Gastrocnemius medialis (tissue), 4 donors: Measurements from ENCODE around the gene MANEA. TPM values are rescaled to one million over a fixed set of nuclear protein-coding genes. Genes with fewer than 3 reads are reported as not detected.

Experiments used
- ATAC-seq, 2 donors: fragments of 150-250 bp; one replicate each; pipeline ENCODE4 v1.9.1; 2016
- DNase-seq, 2 donors: peaks; one replicate each; pipeline ENCODE4 v3.0.0-alpha.2; 2019
- H3K27ac ChIP-seq, 4 donors: fragments of 200-600 bp; sonication (generic); 1 replicate in 1 of 4; 2 replicates in 3 of 4; pipeline ENCODE4 v1.5.1; 2016 to 2018; ENCODE audit warnings: mild to moderate bottlenecking in 2 of 4, moderate library complexity in 1 of 4
- H3K27me3 ChIP-seq, 3 donors: fragments of 200-600 bp; sonication (generic) in 2 of 3; 1 replicate in 1 of 3; 2 replicates in 2 of 3; pipeline versions ENCODE4 v1.5.1 to v1.6.0; 2016 to 2019; ENCODE audit warnings: mild to moderate bottlenecking in 1 of 3, moderate library complexity in 1 of 3
- H3K36me3 ChIP-seq, 2 donors: fragments of 200-600 bp; sonication (generic) in 1 of 2; one replicate each; pipeline ENCODE4 v1.5.1; 2017 to 2018
- H3K4me1 ChIP-seq, 2 donors: fragments of 200-600 bp; sonication (generic) in 1 of 2; one replicate each; pipeline ENCODE4 v1.5.1; 2016 to 2017; ENCODE audit warnings: mild to moderate bottlenecking in 2 of 2
- H3K4me3 ChIP-seq, 4 donors: fragments of 200-600 bp; sonication (generic) in 3 of 4; 1 replicate in 1 of 4; 2 replicates in 3 of 4; pipeline ENCODE4 v1.5.1; 2016 to 2019; ENCODE audit warnings: mild to moderate bottlenecking in 2 of 4
- H3K9me3 ChIP-seq, 3 donors: fragments of 200-600 bp; sonication (generic) in 2 of 3; 1 replicate in 1 of 3; 2 replicates in 2 of 3; pipeline ENCODE4 v1.5.1; 2016 to 2019
- POLR2A ChIP-seq, 2 donors: fragments of 450-650 bp; IDR thresholded peaks; one replicate each; pipeline ENCODE4 v1.6.1; 2017; ENCODE audit warnings: antibody characterized with exemption in 2 of 2, mild to moderate bottlenecking in 2 of 2, moderate library complexity in 2 of 2
- in situ Hi-C, 4 donors: fragments of 200-750 bp; cut with MboI; loops; one replicate each; pipeline versions ENCODE4 v1.15.0 to v1.8.0; 2017; ENCODE audit warnings: low sequenced_read_pairs in 4 of 4
- intact Hi-C: fragments of 100-400 bp; cut with DNase I; formaldehyde crosslinking; loops from one replicate; pipeline ENCODE4 v1.15.1; 2023; ENCODE audit warnings: low total_unique reads
- total RNA-seq, 4 donors: library from RNA; depleted of rRNA; stranded (reverse); fragments of >200 nt; gene quantifications; one replicate each; pipeline versions ENCODE4 v1.1.0 to v1.2.3, GENCODE V29; 2016
- TF ChIP-seq, protein P1 (sequence below), 5 experiments: fragments of 450-650 bp in 3 of 5; fragments of 200-600 bp in 2 of 5; sonication (generic) in 2 of 5; IDR thresholded peaks in 4 of 5; conservative IDR thresholded peaks in 1 of 5; 1 replicate in 4 of 5; 2 replicates in 1 of 5; pipeline ENCODE4 v1.5.1; 2016 to 2019; ENCODE audit warnings: antibody characterized with exemption in 5 of 5, mild to moderate bottlenecking in 3 of 5, moderate library complexity in 3 of 5

The MANEA gene
- total RNA-seq, 4 donors from 2014 or later: 1.7 to 4.5 (median 2.8) TPM

DNA sequence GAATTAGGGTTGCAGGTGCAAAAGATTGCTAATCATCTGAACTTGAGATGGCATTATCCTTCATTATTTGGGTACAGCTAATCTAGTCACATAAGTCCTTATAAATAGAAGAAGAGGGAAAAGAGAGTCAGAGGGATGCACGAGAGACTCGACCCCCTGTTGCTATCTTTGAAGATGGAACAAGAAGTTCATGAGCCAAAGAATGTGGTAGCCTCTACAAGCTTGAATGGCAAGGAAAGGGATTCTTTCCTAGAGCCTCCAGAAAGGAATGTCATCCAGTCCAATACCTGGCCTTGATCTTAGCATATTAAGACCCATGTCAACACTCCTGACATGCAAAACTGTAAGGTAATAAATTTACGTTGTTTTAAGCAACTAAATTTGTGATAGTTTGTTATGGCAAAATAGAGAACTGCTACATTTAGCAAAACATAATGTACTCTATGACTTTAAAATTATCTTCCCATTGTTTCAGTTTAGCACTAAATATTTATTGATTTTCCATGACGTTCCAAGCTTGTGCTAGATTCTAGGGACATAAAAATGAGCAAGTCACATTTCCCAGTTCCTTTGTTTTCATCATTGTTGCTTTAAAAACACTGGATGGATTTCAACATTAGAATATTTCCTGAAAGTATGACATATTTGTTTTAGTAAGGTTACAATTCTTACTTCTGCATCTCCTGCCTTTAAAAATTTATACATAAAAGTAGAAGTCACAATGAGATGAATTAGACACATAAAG, 12.7 kb downstream of the MANEA start:
- DNase-seq (no peak), ATAC-seq (no peak)
- no peak overlapping the region for H3K4me3 ChIP-seq
- no peaks in the 10 kb centered on the region for H3K27me3 ChIP-seq
- H3K36me3 ChIP-seq: no peaks in the 10 kb centered on the region
- in situ Hi-C loops (no loop called here), intact Hi-C loops (no loop called here)
- H3K4me1 ChIP-seq: no peaks in the 10 kb centered on the region
- no peaks in the 10 kb centered on the region for H3K9me3 ChIP-seq
- no peak overlapping the region for H3K27ac ChIP-seq
- TF ChIP-seq, protein P1, sequence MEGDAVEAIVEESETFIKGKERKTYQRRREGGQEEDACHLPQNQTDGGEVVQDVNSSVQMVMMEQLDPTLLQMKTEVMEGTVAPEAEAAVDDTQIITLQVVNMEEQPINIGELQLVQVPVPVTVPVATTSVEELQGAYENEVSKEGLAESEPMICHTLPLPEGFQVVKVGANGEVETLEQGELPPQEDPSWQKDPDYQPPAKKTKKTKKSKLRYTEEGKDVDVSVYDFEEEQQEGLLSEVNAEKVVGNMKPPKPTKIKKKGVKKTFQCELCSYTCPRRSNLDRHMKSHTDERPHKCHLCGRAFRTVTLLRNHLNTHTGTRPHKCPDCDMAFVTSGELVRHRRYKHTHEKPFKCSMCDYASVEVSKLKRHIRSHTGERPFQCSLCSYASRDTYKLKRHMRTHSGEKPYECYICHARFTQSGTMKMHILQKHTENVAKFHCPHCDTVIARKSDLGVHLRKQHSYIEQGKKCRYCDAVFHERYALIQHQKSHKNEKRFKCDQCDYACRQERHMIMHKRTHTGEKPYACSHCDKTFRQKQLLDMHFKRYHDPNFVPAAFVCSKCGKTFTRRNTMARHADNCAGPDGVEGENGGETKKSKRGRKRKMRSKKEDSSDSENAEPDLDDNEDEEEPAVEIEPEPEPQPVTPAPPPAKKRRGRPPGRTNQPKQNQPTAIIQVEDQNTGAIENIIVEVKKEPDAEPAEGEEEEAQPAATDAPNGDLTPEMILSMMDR (IDR thresholded peaks at IDR 0.05 in 4 of 5, conservative IDR thresholded peaks at IDR 0.05 in 1 of 5): no peak
- no peak for TF ChIP-seq POLR2A (IDR thresholded peaks at IDR 0.05)

DNA sequence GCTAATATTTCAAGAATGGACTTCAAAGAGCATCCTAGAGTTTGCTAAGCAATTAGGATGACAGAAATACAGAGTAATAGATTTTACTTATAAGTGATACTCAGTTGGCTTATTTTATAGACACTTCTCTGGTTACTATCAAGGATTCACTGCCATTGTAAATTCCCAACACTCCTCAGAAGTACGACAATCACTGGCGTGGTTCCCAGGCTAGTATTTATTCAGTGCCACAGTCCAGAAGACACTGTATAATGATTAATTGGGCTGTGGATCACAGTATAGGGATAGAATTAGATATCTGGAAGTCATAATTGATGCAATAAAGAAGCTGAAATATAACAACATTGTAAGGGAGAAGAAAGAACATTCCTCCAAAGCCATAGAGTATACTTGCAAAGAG, 15.7 kb downstream of the MANEA start:
- H3K4me1 ChIP-seq: no peaks in the 10 kb centered on the region
- intact Hi-C loops: no loop called here
- no peak overlapping the region for H3K4me3 ChIP-seq
- H3K9me3 ChIP-seq: no peaks in the 10 kb centered on the region
- TF ChIP-seq POLR2A (IDR thresholded peaks at IDR 0.05): no peak
- TF ChIP-seq, protein P1 (IDR thresholded peaks at IDR 0.05 in 4 of 5, conservative IDR thresholded peaks at IDR 0.05 in 1 of 5): no peak
- no peaks in the 10 kb centered on the region for H3K36me3 ChIP-seq
- H3K27ac ChIP-seq: no peak overlapping the region
- DNase-seq (no peak), ATAC-seq (no peak)
- in situ Hi-C loops: no loop called here
- H3K27me3 ChIP-seq: no peaks in the 10 kb centered on the region

DNA sequence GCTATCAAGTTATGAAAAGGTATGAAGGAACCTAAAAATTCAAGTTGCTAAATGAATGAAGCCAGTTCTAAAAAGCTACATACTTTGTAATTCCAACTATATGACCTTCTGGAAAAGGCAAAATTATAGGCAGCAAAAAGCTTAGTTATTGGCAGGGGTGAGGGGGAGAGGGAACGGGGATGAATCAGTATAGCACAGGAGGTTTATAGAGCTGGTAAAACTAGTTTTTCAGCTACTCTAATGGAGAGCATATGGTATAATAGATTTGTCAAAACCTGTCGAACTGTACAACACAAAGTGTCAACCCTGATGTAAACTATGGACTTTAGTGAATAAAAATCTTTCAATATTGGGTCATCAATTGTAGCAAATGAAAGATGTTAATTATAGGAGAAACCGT, 18.7 kb downstream of the MANEA start:
- H3K4me3 ChIP-seq: no peak overlapping the region
- intact Hi-C loops (no loop called here), in situ Hi-C loops (no loop called here)
- ATAC-seq (no peak), DNase-seq (no peak)
- H3K36me3 ChIP-seq: no peaks in the 10 kb centered on the region
- TF ChIP-seq, protein P1 (IDR thresholded peaks at IDR 0.05 in 4 of 5, conservative IDR thresholded peaks at IDR 0.05 in 1 of 5): no peak
- no peak for TF ChIP-seq POLR2A (IDR thresholded peaks at IDR 0.05)
- H3K27me3 ChIP-seq: no peaks in the 10 kb centered on the region
- H3K27ac ChIP-seq: no peak overlapping the region
- no peaks in the 10 kb centered on the region for H3K4me1 ChIP-seq
- no peaks in the 10 kb centered on the region for H3K9me3 ChIP-seq

DNA sequence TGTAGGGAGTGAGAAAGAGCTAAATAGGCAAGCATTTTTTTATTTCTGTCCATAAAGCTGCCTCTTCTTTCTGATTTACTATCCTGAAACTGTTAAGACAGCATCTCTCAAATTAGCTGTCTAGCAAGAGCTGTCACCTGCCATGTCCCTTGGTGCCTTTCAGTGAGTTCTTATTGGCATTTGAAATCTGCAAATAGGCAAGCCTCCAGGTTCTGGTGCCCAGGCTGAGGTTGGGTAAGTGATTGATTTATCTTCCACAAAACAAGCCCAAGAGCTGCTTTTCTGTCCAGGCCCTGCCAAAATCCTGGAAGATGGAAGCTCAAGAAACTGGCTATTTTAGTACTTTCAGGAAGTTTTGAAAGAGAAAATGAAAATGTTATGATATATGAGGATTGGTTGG, 22.4 kb downstream of the MANEA start:
- TF ChIP-seq, protein P1 (IDR thresholded peaks at IDR 0.05 in 4 of 5, conservative IDR thresholded peaks at IDR 0.05 in 1 of 5): no peak
- TF ChIP-seq POLR2A (IDR thresholded peaks at IDR 0.05): no peak

DNA sequence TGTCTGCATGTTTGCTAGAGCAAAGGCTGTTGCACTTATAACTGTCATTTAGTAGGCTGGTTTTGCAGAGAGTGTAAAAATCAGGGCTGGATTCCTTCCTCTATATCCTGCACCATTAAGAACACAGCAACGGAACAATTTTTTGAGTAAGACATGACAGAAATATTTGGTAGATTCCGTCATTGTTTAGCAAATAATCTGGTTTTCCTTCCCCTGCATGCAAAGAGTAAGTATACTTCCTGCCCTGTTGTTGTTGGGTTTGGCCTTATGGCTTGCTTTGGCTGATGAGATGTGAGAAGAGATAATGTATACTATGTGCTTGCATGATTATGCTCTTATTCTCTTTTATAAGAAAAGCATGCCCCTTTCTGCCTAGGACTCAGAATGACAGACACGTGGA, 23.8 kb downstream of the MANEA start:
- ATAC-seq (no peak), DNase-seq (no peak)
- intact Hi-C loops: no loop called here
- TF ChIP-seq POLR2A (IDR thresholded peaks at IDR 0.05): no peak
- TF ChIP-seq, protein P1 (IDR thresholded peaks at IDR 0.05 in 4 of 5, conservative IDR thresholded peaks at IDR 0.05 in 1 of 5): no peak
- Histone ChIP-seq H3K4me1 (no peaks in the 10 kb centered on the region), H3K4me3 (no peak overlapping the region), H3K9me3 (no peaks in the 10 kb centered on the region), H3K36me3 (no peaks in the 10 kb centered on the region), H3K27me3 (no peaks in the 10 kb centered on the region), H3K27ac (no peak overlapping the region)
- in situ Hi-C loops: no loop called here

More for the DNA sequence above, 22.4 kb downstream of the MANEA start:
- ATAC-seq (no peak), DNase-seq (no peak)
- Histone ChIP-seq H3K4me1 (no peaks in the 10 kb centered on the region), H3K36me3 (no peaks in the 10 kb centered on the region), H3K27me3 (no peaks in the 10 kb centered on the region), H3K4me3 (no peak overlapping the region), H3K27ac (no peak overlapping the region), H3K9me3 (no peaks in the 10 kb centered on the region)
- intact Hi-C loops (no loop called here), in situ Hi-C loops (no loop called here)
